A549 (cell line): ENCODE results near the gene GPR146.

Experiments used
- KDM5A ChIP-seq: fragments of 200-600 bp; sonication (generic); IDR thresholded peaks from 2 replicates; pipeline ENCODE4 v1.6.1; 2016; ENCODE audit warnings: antibody characterized with exemption, mild to moderate bottlenecking
- MYC ChIP-seq: IDR thresholded peaks from 2 replicates; pipeline ENCODE4 v1.6.1; 2012; ENCODE audit warnings: mild to moderate bottlenecking, inconsistent platforms, low read length, improper control_type of control experiment, borderline replicate concordance
- POLR2A ChIP-seq: IDR thresholded peaks from 2 replicates; pipeline ENCODE4 v1.6.1; 2012; ENCODE audit warnings: mild to moderate bottlenecking, low read length
- SREBF2 ChIP-seq: fragments of 450-650 bp; IDR thresholded peaks from 2 replicates; pipeline ENCODE4 v1.6.1; 2014; ENCODE audit warnings: mild to moderate bottlenecking, moderate library complexity

DNA sequence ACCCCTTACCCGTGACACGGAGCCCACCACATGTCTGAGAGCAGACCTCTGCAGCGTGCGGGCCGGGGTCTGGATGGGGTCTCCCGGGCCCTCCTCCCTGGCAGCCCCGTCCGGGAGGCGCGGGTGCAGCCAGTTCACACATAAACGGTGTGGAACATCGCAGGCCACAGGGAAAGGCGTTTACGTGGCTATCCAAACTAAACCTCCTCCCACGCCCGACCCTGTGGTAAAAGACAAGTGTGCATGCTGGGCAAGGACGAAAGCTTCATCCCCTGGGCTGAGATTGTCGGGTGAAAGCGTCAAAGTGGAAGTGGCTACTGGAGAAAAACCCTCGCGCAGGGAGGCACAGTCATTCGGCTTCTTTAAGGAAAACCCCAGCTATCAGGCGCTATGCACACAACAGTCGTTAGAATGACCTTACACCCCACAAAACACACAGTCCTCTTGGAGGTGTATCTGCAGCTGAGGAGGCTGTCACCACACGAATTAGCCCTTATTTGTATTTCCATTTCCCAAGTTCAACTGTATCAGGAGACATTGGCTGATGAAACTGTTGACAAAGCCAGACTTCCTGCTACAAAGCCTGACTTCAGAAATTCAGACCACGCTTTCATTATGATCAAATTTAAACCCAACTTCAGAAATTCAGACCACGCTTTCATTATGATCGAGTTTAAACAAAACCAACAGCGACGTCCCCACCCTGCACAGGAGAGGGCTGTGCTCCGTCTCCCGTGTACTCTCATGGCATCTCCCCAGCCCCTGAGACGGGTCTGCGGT is 58.9 kb downstream of the GPR146 start:
- TF ChIP-seq SREBF2 (no peak), POLR2A (no peak), MYC (no peak), KDM5A (no peak)
